GM21786 (cell line): ENCODE results near the gene CAB39.

Experiments used
- ATAC-seq: cut with Tn5 transposase; IDR thresholded peaks from one replicate; pipeline ENCODE4 v1.9.1; 2021; ENCODE audit not compliant: unreplicated experiment

Gene CAB39

DNA sequence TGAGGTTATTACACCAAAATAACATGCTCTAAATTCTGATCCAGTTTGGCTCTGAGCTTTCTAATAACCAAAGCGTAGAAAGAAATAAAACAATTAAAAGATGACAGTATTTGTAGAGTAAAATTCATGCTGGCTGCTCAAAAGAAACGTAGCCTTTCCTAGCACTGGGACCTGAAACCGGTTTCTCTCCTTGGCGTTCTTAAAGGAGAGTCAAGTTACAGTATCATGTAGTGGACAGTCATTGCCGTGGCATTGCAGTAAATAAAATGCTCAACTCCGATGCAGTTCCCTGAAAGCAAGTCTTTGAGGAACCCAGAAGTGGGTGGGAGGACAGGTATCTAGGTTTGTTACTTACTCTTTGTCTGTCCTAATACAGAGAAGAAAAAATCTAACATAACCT, 99.4 kb downstream of the CAB39 start:
- no peak for ATAC-seq

DNA sequence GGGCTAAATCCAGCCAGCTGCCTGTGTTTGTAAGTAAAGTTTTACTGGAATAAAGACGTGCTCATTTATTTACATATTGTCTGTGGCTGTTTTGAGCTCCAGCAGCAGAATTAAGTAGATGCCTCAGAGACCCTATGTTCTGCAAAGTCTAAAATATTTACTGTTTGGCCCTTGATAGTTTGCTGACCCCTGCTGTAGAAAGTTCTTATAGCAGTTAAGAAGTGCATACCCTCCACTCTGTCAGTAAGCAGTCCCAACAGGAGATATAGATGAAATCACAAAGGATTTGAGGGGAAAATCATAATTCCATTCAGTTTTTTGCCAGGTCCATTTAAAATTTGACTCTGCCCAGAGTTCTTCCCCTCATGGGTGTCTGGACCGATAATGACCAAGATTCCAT, 102.0 kb downstream of the CAB39 start:
- ATAC-seq: no peak

DNA sequence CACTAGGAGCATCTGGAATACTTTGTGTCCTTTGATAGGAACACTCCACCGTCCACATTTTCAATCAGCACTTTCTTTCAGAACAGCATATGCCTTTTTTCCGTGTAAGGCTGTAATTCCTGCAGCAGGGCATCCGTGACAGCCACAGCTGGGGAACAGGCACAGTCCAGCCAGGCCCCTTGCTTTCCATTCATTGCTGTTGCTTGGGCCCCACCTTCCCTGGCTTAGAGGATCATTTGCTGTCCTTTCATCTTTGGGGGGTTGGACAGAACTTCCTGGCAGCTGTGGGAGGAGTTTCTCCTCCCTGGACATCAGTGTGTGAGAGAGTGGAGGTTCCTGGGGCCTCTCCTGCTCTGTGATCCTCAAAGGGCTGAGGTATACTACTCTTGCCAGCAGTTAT, 102.4 kb downstream of the CAB39 start:
- ATAC-seq: no peak

DNA sequence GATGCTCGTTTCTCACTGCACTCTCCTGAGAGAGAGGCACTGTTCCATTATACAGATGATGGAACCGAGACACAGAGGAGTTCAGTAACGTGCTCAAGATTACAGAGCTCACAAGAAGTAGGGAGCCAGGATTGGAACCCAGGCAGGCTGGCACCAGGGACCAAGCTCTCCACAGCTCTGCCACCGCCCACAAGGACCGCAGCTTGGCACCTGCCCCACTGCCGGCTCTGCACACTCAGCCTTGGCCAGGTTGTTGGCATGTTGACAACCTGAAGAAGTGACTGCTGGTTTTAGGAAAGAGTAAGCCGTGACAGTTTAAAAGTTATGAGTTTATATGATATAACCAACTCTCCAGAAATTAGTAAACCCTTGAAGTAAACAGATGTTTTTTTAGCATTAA, 104.1 kb downstream of the CAB39 start:
- ATAC-seq: no peak

DNA sequence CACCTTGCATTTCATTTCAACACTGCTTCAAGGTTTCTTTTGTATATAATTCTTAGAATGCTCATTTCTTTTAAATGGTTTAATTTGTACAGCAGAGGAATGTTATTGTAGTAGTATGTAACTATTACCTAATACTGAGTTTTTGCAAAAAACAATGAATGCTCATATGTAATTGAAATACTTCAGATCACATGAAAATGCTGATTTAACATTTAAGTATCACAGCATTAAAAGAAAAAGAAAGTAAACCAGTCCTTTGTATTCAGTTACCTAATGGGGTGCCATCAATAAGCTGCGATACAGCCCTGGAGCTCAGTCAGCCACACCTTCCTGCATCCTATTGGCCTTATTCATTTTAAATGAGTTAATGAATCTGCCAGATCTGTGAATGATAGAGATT, 106.8 kb downstream of the CAB39 start:
- no peak for ATAC-seq

DNA sequence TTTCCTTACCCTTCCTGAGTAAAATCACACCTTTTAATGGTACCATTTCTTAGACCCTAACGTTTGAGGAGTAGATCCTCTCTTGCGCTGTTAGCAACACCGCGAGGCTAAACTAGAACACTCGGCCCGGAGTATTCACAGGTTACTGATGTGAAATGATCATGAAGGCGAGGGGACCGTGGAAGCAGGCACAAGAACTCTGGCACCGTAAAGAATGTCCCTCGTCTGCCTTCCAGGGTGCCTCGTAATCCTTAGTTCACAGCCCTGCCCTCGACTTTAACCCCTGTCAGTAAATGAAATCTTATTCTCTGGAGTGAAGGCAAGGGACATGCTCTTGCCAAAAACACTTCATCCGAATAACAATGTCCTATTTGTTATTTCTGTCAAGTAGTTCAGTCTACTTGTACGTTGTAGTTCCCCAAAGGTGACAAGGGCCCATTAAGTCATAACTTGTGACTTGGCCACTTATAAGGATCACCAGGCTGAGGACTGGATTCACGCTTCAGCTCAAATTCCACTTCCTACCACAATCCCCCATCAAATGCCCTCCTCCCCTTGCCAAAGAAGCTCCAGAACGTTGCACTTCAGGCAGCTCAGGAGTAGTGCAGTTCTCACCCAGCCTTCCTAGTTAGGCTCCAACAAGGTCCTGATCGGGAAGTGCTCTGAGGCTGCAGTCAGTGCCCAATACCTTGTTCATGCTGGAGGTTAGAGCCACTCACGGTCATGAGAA, 108.8 kb downstream of the CAB39 start:
- ATAC-seq: no peak

DNA sequence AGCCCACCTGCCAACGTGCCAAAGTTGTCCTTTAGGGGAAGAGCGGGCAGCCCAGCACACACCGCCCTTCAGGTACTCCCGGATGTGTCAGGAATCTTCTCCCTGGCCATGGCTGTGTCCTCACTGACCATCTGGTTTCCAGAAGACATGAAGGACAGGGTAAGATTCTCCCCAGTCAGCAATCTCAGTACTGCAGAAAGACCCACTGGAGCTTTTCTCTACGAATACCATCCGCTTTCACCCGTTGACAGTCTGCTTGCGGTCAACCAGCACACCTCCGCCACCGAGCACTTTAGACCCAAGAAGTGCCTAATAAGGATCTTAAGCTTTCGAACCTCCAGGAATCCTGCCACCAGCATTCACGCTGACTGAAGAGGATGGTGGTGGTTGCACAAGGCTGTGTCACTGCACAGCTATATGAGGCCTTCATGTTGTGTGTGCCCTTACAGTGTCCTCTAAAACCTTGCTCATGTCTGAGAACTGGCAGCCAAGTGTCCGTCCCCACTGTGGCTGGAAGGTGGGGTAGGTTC, 109.4 kb downstream of the CAB39 start:
- ATAC-seq: no peak

DNA sequence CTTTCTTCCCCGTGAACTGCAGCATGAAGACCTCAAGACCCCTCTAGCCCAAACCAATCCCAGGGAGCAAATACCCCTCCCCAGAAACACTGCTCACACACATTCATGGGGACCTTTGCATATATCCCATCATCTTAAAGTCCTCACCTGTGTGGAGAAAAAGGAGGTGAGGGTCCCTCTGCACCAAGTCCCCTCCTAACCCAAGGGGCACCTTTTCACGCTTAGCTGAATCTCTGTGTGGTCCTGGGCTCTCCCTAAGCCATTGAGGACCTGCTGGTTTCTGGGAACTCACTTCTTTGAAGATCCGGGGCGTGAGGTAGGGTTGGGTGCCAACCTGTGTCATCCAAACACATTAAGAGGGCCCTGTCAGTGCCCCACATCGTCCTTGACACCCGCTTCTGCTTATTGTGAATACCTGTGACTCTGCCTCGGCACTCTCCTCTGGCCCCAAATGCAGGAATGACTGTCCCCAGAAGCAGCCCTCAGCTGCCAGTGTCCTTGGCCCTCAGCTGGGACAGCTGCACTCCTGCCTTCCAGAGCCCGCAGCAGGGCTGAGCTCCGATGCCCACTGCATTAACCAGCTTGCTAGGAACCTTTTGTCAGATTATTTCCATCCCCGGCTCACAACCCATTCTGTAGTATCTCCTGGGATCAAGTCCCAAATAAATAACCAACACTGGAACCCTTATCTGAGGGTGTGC, 110.8 kb downstream of the CAB39 start:
- ATAC-seq: no peak

DNA sequence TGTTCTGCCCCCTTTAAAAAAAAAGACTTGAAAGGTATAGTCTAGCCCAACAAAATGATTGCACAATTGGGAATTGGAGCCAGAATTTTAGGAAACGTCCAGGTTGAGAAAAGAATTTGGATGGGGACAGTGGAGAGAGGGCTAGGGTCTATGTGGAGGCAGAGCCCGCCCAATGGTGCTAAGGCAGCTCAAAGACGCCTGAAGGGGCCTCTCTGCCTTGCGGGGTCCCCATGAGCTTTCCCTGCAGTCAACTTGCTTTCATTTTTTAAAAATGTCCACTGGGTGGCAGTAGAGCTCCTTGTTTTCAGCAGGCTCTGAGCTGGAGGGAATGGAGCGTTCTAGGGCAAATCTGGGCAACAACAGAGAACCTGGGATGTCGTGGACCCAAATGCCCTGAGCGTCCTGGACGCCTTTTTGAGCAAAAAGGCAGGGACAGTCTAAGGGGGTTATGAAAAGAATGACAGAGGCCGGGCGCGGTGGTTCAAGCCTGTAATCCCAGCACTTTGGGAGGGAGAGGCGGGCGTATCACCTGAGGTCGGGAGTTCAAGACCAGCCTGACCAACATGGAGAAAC, 111.8 kb downstream of the CAB39 start:
- peak; percentile 51 for ATAC-seq

DNA sequence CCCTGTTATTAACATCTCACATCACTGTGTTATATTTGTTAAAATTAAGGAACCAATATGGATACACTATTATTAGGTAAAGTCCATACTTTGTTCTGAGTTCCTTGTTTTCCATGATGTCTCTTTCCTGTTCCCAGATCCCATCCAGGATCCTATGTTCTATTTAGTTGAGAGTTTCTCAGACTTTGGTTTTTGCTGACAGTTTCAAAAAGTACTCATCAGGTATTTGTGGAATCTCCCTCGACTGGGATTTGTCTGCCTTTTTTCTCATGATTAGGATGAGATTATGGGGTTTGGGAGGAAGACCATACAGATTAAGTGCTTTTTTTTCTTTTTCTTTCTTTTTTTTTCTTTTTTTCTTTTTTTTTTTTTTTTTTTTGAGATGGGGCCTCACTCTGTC, 112.7 kb downstream of the CAB39 start:
- ATAC-seq: no peak

DNA sequence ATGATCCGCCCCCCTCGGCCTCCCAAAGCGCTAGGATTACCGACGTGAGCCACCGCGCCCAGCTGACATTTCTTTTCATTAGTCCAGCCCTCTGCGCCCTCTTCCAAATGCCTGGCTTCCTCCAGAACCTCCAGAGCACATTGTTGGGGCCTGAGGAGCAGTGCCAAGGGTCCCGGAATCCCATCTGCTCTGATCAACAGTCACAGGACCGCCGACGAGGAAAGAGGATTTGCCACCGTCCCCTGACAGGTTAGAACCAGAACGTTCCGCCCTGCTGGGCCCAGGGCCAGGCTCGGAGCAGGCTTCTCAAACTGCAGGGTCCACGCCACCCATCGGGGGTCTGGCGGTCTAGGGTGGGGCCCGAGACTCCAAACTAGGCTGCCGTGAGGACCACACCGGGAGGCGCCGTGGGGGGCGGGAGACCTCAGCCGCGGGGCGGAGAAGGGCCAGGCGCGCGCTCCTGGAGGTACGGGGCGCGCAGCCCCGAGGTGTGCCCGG, 115.2 kb downstream of the CAB39 start:
- no peak for ATAC-seq

DNA sequence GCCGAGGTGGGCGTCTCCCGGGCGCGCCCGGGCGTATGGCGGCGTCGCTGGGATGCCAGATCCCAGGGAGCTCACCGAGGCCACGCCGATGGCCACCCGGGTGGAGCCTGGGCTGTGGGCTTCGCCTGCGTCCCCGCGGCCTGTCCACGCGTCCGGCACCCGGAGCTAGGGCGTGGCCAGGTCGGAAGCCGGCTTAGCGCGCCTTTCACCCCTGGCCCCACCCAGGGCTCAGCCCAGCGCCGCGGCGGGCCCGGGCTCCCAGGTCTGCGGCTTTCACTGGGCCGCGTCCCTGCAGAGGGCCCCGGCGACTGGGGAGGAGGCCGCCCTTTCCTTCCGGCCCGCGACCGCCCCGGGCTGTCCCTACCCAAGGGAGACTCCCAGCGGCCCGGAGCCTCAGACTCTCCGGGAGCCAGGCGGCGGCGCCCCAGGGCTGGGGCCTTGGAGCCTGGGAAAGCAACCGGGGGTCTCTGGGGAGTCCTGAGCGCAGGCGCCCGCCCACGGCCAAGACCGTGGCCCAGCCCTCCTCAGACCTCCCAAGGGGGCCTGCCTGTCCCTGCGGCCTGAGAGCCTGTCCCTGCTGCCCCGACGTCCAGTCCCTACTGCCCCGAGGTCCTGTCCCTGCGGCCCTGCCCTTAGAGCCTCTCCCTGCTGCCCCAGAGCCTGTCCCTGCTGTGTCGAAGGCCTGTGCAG, 115.8 kb downstream of the CAB39 start:
- ATAC-seq: peak; percentile 64

DNA sequence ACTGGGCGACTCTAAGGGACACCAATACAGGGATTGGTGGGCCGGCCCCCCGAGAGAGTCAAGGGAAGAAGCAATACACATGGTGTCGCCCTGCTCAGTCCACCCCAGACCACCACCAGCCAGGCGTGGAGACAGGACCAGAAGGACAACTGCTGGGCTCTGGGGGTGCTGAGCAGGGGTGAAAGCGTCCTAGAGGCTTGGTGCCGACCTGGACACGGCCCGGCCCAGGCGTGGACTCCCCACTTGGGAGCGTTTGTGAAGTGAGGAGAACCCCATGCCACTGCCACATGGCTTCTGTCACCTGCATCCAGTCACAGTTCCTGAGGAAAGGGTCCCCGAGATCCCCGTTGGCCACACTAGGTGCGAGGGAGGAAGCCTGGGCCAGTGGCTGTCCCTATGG, 116.7 kb downstream of the CAB39 start:
- no peak for ATAC-seq

DNA sequence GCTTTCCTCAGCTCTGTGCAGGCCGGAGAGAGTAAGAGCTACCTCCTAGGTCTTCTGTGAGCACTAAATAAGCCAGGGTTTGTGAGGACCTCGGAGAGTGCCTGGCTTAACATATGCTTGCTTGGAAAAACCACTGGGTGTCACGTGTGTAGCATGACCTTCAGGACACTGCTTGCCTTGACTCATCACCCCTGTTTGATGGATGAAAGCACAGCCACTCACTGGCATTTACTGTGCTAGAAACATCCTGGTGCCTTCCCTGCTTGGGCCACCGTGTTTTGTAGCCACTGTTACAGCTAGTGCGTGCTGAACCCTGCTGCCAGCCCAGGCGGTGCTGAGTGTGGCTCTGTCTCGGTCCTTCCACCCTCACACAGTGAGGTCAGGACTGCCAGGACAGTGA, 117.3 kb downstream of the CAB39 start:
- ATAC-seq: no peak

DNA sequence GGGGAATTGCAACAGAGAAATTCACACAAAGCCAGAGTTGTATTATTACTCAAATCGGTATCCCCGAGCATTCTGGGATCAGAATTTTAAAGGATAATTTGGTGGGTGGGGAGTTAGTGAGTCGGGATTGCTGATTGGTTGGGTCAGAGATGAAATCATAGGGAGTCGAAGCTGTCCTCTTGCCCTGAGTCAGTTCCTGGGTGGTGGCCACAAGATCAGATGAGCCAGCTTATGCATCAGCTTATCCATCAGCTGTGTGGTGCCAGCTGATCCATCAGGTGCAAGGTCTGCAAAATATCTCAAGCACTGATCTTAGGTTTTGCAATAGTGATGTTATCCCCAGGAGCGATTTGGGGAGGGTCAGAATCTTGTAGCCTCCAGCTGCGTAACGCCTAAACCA, 117.8 kb downstream of the CAB39 start:
- no peak for ATAC-seq

DNA sequence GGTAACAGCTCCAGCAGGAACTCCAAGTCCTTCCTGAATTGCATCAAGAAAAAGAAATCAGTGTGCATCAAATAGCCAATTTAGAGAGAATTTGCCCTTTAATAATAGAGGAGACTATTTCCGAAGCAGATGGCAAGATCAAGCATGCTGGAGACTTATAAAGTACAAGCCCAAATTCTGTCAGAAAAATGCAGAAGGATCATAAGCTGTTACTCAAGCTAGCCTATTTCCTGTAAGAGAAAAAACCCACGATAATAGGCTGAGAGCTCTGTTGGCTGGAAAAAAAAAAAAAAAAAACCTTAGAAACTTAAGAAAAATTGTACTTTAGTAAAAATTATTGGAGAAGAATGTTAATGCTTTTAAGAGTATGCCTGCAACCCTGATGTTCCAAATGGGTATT, 127.7 kb downstream of the CAB39 start:
- ATAC-seq: no peak

DNA sequence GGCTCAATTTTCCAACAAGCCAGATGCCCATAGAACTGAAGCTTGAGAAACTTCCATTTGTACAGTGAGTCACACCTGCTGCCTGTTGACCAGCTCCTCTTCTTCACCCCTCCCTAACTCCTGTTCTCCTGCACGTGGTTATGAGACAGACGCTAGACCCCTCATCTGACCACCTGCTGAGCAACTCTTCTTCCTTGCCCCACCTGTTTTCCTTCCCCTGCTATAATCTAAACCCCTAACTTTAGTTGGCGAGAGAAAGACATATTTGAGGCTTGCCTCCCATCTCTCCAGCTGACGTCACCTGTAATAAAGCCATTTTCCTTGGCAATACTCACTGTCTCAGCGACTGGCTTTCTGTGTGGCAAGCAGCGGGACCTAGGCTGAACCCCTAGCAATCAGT, 129.8 kb downstream of the CAB39 start:
- no peak for ATAC-seq

DNA sequence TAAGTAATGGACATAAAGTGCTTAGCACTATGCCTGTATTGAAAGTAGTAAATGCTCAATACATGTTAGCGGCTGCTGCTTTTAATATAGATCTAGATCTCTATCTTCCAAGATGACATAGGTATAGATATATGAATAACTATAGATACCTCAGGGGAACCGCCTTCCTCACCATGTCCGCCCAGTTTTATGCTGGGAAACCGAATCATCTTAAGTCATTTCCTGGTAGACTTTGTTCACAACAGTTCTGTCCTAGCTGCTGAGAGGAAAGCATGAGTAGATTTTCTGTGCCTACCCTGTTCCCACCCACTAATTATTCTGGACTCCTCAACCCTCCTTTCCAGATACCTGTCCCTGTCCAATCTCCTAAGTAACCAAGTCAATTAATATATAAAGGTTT, 130.5 kb downstream of the CAB39 start:
- ATAC-seq: no peak

DNA sequence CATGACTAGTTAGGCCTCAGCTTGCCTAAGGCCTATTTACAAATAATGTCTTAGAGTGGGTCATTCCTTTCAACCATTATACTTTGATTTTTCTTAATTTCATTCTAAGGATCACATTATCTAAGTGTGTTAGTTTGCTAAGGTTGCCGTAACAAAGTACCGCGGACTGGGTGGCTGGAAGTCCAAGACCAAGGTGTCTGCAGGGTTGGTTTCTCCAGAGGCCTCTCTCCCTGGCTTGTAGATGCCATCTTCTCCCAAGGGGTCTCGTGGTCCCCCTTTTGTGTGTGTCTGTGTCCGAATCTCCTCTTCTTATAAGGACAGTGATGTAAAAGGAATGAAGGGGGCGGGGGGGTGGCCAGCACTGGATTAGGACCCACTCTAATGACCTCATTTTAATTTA, 133.7 kb downstream of the CAB39 start:
- ATAC-seq: no peak

DNA sequence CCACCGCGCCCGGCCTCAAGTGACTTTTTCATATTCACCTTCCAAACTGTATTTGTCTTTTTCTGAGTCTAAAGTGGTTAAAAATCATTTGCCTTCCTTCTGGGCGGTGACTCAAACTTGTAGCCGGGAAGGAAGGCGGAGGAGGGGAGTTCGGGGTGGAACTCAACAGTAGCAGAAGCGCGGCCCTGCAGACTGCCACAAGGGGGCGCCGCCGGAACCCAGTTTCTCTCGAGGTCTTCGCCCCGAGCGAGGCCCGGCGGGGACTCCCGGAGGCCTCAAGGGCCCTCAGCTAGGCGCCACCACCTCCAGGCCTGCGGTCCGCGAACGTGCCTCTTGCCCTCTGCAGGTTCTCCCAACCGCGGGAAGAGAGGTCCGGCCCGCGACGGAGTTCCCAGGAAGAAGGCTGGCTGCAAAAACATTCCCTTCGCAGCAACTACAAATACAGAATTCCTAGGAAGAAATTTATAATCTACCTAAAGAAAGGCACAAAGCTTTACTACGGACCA, 135.3 kb downstream of the CAB39 start:
- ATAC-seq: peak; percentile 86

DNA sequence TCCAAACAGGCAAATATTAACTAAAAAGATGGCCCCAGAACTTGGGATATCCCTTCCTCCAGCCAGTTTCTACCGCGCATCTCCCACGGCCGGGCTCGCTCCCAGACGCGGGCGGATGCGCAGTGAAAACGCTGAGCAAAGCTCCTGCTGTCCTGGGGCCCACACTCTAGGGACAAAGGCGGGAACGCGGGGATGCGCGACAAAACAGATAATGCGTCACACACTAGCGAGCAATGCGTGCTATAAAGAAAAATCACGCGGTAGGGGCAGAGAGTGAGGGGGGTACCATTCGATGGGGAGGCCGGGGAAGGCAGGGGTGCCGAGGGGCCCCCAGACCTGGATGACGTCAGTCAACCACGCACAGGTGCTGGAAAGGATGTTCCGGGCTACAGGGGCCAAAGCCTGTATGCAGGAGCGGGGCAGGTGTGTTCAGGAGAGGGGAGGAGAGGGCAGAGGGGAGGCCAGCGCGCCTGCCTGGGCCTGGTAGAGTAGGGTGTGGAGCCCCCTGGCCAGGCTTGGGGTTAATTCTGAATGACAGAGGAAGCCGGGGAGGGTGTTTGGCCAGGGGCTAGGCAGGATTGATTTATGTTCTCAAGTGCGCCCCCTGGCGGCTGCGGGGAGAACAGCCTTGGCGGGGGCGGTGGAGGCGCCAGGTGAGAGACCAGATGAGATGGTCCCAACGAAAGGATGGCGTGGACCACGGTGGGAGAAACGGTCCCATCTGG, 137.2 kb downstream of the CAB39 start:
- no peak for ATAC-seq
